A549 treated with AZD9567 at 1 μM for 4 hours (cell line): ENCODE results near the gene HBQ1. TPM values are rescaled to one million over a fixed set of nuclear protein-coding genes. Genes with fewer than 3 reads are reported as not detected.

ENCODE experiments used
- total RNA-seq: library from RNA; stranded (reverse); fragments of 200-300 nt; extraction: Qiagen RNA extraction; gene quantifications from 5 replicates; pipeline ENCODE4 v1.2.3, GENCODE V29; 2022; ENCODE audit not compliant: insufficient read depth

HBQ1 gene
- 6.4 to 8.0 TPM (median 7.1 TPM) in 5 replicates for total RNA-seq

GRCh38 chr16:180101-180675 is at the start of gene HBQ1:
Gene HBQ1, plus strand, starts transcription at chr16:180459. Its CDS starts 28 bp downstream, at chr16:180487.

GRCh38 chr16:152141-153128 is 27.8 kb upstream of the HBQ1 start, which contains the start of gene HBZ:
Gene HBZ, plus strand, starts transcription at chr16:152644. Its CDS starts 266 bp downstream, at chr16:152910.

GRCh38 chr16:165539-166374 is 14.5 kb upstream of the HBQ1 start, which contains the start of gene HBM:
Gene HBM, plus strand, starts transcription at chr16:165978. Its CDS starts 20 bp downstream, at chr16:165998.

DNA sequence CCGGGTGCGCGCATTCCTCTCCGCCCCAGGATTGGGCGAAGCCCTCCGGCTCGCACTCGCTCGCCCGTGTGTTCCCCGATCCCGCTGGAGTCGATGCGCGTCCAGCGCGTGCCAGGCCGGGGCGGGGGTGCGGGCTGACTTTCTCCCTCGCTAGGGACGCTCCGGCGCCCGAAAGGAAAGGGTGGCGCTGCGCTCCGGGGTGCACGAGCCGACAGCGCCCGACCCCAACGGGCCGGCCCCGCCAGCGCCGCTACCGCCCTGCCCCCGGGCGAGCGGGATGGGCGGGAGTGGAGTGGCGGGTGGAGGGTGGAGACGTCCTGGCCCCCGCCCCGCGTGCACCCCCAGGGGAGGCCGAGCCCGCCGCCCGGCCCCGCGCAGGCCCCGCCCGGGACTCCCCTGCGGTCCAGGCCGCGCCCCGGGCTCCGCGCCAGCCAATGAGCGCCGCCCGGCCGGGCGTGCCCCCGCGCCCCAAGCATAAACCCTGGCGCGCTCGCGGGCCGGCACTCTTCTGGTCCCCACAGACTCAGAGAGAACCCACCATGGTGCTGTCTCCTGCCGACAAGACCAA is 7.8 kb upstream of the HBQ1 start, which contains the start of gene HBA2:
TSS of gene HBA2 (plus strand) at position 503 of the 568 bp plus-strand sequence. CDS start at position 540, 37 bp downstream.

GRCh38 chr16:176477-177382 is 3.5 kb upstream of the HBQ1 start, which contains the start of gene HBA1:
Gene HBA1, plus strand, starts transcription at chr16:176680. Its CDS starts 37 bp downstream, at chr16:176717.

GRCh38 chr16:228852-229730 is 48.8 kb downstream of the HBQ1 start, which contains the start of gene LUC7L:
Gene LUC7L, minus strand, starts transcription at chr16:229449. Its CDS starts 110 bp downstream, at chr16:229339.

Other genes starting within 250 kb of the HBQ1 start
- gene POLR3K, start 126.9 kb upstream of the HBQ1 start, total RNA-seq: 29.9 to 41.1 TPM (median 37.5 TPM) in 5 replicates
- gene SNRNP25, start 126.6 kb upstream of the HBQ1 start, total RNA-seq: 70.0 to 81.8 TPM (median 75.7 TPM) in 5 replicates
- 18.8 to 31.2 TPM (median 28.5 TPM) in 5 replicates for gene RHBDF1, start 107.8 kb upstream of the HBQ1 start, total RNA-seq
- 52.2 to 79.0 TPM (median 74.7 TPM) in 5 replicates for gene MPG, start 102.2 kb upstream of the HBQ1 start, total RNA-seq
- gene NPRL3, start 41.8 kb upstream of the HBQ1 start, total RNA-seq: 25.3 to 28.4 TPM (median 26.4 TPM) in 5 replicates
- gene HBZ, start 27.8 kb upstream of the HBQ1 start, total RNA-seq: 0.18 TPM in 1 of 5 replicates, not detected in the others
- not detected in 5 replicates for gene HBM, start 14.5 kb upstream of the HBQ1 start, total RNA-seq
- gene HBA2, start 7.6 kb upstream of the HBQ1 start, total RNA-seq: 0.29 to 1.0 TPM (median 1.0 TPM) in 3 of 5 replicates, not detected in the others
- gene HBA1, start 3.8 kb upstream of the HBQ1 start, total RNA-seq: 1.2 to 1.9 TPM (median 1.5 TPM) in 4 of 5 replicates, not detected in the other
- gene LUC7L, start 49.0 kb downstream of the HBQ1 start, total RNA-seq: 43.0 to 55.3 TPM (median 52.7 TPM) in 5 replicates
- 39.1 to 52.9 TPM (median 51.9 TPM) in 5 replicates for gene FAM234A, start 54.4 kb downstream of the HBQ1 start, total RNA-seq
- gene RGS11, start 95.5 kb downstream of the HBQ1 start, total RNA-seq: 2.3 to 5.7 TPM (median 3.9 TPM) in 5 replicates
- gene ARHGDIG, start 100.1 kb downstream of the HBQ1 start, total RNA-seq: 2.9 to 3.7 TPM (median 3.0 TPM) in 5 replicates
- gene PDIA2, start 102.7 kb downstream of the HBQ1 start, total RNA-seq: 0.16 to 0.67 TPM (median 0.29 TPM) in 4 of 5 replicates, not detected in the other
- 21.4 to 36.9 TPM (median 34.6 TPM) in 5 replicates for gene AXIN1, start 172.3 kb downstream of the HBQ1 start, total RNA-seq
- gene MRPL28, start 190.1 kb downstream of the HBQ1 start, total RNA-seq: 112 to 128 TPM (median 125 TPM) in 5 replicates
- 36.0 to 40.7 TPM (median 37.3 TPM) in 5 replicates for gene PGAP6, start 201.5 kb downstream of the HBQ1 start, total RNA-seq
- 326 to 424 TPM (median 419 TPM) in 5 replicates for gene NME4, start 216.7 kb downstream of the HBQ1 start, total RNA-seq
- 22.9 to 32.3 TPM (median 31.6 TPM) in 5 replicates for gene DECR2, start 221.4 kb downstream of the HBQ1 start, total RNA-seq
- gene RAB11FIP3, start 245.2 kb downstream of the HBQ1 start, total RNA-seq: 23.5 to 29.0 TPM (median 27.5 TPM) in 5 replicates